Activated CD4-positive, alpha-beta T cell treated with anti-CD3 and anti-CD28 coated beads, Interleukin-2, amount 10 ng/mL, durations not matched to agents 24 days and 14 days (primary cell): Measurements from ENCODE around the gene ZDHHC12. TPM values are rescaled to one million over a fixed set of nuclear protein-coding genes. Genes with fewer than 3 reads are reported as not detected.
A peak's percentile ranks its signal among the peaks of the same experiment; 100 is the strongest.
"Not testable (repeated sequence)": the region's sequence is repeated elsewhere in the genome, so short reads cannot be mapped to it uniquely, and the experiment has no call there.

Experiments used
- DNase-seq: peaks from one replicate; pipeline ENCODE4 v3.0.0; 2022
- H3K27ac Mint-ChIP-seq: one replicate; pipeline ENCODE4 v1.8.0; 2022; ENCODE audit warnings: mild to moderate bottlenecking, mixed read lengths
- H3K27me3 Mint-ChIP-seq: one replicate; pipeline ENCODE4 v1.8.0; 2022; ENCODE audit warnings: mixed read lengths
- H3K36me3 Mint-ChIP-seq: one replicate; pipeline ENCODE4 v1.8.0; 2022; ENCODE audit warnings: low read depth, mild to moderate bottlenecking, mixed read lengths
- H3K4me1 Mint-ChIP-seq: one replicate; pipeline ENCODE4 v1.8.0; 2021; ENCODE audit warnings: mixed read lengths
- H3K4me3 Mint-ChIP-seq: one replicate; pipeline ENCODE4 v1.8.0; 2022; ENCODE audit warnings: mild to moderate bottlenecking, moderate library complexity, mixed read lengths
- H3K9me3 Mint-ChIP-seq: one replicate; pipeline ENCODE4 v1.8.0; 2021; ENCODE audit warnings: mixed read lengths
- intact Hi-C: fragments of 100-400 bp; cut with micrococcal nuclease; formaldehyde crosslinking; loops from one replicate; pipeline ENCODE4 v1.15.1; 2023
- total RNA-seq: library from RNA; stranded (reverse); gene quantifications from 2 replicates; pipeline ENCODE4 v1.2.3, GENCODE V29; 2022

Gene ZDHHC12
- total RNA-seq, 1 donor from 2014 or later = 46.9 TPM

DNA sequence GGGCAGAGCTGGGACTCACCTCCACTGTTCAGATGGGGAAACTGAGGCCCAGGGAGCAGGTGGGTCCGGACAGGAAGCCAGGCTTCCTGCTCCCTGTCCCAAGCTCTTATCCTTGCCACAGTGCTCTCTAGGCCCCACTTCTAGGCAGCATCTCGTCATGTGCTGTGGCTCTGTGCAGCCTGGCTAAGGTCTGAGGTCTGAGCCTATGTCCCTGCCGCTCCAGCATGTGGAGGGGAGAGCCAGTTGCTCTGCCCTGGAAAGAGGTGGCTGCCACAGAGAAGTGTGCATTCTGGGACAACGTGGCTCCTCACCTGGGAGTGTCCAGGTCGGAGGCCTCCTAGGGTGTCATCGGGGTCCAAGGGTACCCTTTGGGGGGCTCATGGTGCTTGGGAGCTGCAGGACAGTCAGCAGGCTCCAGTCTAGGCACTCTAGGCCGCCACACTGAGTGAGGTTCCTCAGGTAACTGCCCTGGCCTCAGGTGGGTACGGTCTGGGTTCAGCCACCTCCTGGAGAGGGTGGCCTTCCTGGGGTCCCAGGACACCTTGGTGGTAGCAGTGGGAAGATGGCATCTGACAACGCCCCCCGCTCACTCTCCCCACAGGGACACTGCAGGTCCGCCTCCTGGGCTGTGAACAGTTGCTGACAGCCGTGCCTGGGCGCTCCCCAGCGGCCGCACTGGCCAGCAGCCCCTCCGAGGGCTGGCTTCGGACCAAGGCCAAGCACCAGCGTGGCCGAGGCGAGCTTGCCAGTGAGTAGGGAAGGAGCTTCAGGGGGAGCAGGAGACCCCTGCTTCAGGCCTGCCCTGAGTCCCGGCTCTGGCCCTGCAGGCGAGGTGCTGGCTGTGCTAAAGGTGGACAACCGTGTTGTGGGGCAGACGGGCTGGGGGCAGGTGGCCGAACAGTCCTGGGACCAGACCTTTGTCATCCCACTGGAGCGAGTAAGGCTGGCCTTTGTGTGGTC lies 11.2 kb downstream of the ZDHHC12 start:
- Mint-ChIP-seq H3K27ac (no peak overlapping the region), H3K4me3 (no peak overlapping the region), H3K9me3 (no peaks in the 10 kb centered on the region), H3K27me3 (no peaks in the 10 kb centered on the region), H3K36me3 (peaks cover 7% of the 10 kb centered on the region), H3K4me1 (no peaks in the 10 kb centered on the region)
- DNase-seq = no peak
- intact Hi-C loops = no loop called here

DNA sequence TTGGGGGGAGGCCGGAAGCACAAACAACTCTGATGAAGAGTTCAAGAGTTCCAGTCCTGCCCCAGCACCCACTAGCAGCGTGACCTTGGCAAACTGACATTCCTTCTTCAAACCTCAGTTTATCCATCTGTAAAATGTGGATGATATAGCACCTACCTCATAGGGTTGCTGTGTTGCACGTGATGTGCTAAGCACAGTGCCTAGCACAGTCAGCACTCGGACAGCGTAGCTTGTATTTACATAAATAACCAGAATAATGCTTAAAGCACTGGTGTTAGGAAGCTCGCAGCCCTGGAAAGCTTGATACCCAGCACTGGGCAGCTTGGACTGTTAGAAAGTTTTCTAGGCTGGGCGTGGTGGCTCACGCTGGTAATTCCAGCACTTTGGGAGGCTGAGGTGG lies 16.5 kb downstream of the ZDHHC12 start:
- H3K4me1 Mint-ChIP-seq = no peaks in the 10 kb centered on the region
- H3K27ac Mint-ChIP-seq = no peak overlapping the region
- H3K27me3 Mint-ChIP-seq = no peaks in the 10 kb centered on the region
- peaks cover 2% of the 10 kb centered on the region for H3K36me3 Mint-ChIP-seq
- intact Hi-C loops = no loop called here
- no peak for DNase-seq
- no peaks in the 10 kb centered on the region for H3K9me3 Mint-ChIP-seq
- H3K4me3 Mint-ChIP-seq = no peak overlapping the region

DNA sequence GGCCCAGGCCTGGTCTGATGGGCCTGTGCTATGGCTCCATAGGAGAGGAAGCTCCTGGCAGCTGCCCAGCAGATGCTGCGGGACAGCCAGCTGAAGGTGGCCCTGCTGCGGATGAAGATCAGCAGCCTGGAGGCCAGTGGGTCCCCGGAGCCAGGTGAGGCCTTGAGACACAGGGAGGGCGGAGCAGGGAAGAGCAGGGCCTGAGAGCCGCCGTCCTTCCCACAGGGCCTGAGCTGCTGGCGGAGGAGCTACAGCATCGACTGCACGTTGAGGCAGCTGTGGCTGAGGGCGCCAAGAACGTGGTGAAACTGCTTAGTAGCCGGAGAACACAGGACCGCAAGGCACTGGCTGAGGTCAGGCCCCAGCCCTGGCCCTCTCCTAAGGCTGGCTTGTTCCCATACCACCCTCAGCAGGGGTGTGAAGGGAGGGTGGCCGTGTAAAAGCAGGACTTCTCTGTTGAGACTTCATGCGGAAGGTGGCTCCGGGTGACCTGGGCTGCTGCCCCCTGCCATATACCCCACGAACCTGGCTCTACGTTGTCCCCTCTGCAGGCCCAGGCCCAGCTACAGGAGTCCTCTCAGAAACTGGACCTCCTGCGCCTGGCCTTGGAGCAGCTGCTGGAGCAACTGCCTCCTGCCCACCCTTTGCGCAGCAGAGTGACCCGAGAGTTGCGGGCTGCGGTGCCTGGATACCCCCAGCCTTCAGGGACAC lies 17.1 kb downstream of the ZDHHC12 start:
- no peak overlapping the region for H3K4me3 Mint-ChIP-seq
- intact Hi-C loops = no loop called here
- H3K27me3 Mint-ChIP-seq = no peaks in the 10 kb centered on the region
- DNase-seq = no peak
- no peak overlapping the region for H3K27ac Mint-ChIP-seq
- H3K36me3 Mint-ChIP-seq = peaks cover 2% of the 10 kb centered on the region
- H3K9me3 Mint-ChIP-seq = no peaks in the 10 kb centered on the region
- peaks cover 3% of the 10 kb centered on the region for H3K4me1 Mint-ChIP-seq

DNA sequence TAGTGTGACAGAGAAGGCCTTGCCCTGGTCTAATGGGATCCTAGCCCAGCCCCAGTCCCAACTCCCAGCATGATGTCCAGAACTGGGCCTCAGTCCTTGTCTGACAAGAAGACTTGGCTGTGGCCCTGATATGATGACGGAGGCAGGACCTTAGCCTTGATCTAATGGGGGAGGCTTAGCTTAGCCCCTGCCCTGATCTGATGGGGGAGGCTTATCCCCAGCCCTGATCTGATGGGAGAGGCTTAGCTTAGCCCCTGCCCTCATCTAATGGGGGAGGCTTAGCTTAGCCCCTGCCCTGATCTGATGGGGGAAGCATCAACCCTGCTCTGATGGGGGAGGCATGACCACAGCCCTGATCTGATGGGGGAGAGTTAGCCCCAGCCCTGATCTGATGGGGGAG lies 17.9 kb downstream of the ZDHHC12 start:
- Mint-ChIP-seq H3K27me3 (no peaks in the 10 kb centered on the region), H3K27ac (no peak overlapping the region), H3K36me3 (peaks cover 2% of the 10 kb centered on the region), H3K4me1 (peaks cover 8% of the 10 kb centered on the region), H3K4me3 (no peak overlapping the region), H3K9me3 (no peaks in the 10 kb centered on the region)
- intact Hi-C loops = no loop called here
- DNase-seq = no peak

- no peak for DNase-seq
- peaks cover 8% of the 10 kb centered on the region for H3K4me1 Mint-ChIP-seq
- H3K27ac Mint-ChIP-seq = no peak overlapping the region
- peaks cover 2% of the 10 kb centered on the region for H3K36me3 Mint-ChIP-seq
- H3K27me3 Mint-ChIP-seq = no peaks in the 10 kb centered on the region
- H3K4me3 Mint-ChIP-seq = no peak overlapping the region
- intact Hi-C loops = no loop called here
- no peaks in the 10 kb centered on the region for H3K9me3 Mint-ChIP-seq
Measured at GRCh38 chr9:128705051-128705965, 18.6 kb downstream of the ZDHHC12 start.

GRCh38 chr9:128704356-128704670 lies 19.6 kb downstream of the ZDHHC12 start:
- Mint-ChIP-seq H3K9me3 (no peaks in the 10 kb centered on the region), H3K27me3 (no peaks in the 10 kb centered on the region), H3K4me1 (peaks cover 8% of the 10 kb centered on the region), H3K36me3 (no peaks in the 10 kb centered on the region), H3K4me3 (peak overlapping the region; percentile 47), H3K27ac (no peak overlapping the region)
- DNase-seq = no peak
- intact Hi-C loops = loop anchor here (5.0 kb wide), 1 partner anchor 47 kb away; the partner anchor contains the start of gene DYNC2I2

DNA sequence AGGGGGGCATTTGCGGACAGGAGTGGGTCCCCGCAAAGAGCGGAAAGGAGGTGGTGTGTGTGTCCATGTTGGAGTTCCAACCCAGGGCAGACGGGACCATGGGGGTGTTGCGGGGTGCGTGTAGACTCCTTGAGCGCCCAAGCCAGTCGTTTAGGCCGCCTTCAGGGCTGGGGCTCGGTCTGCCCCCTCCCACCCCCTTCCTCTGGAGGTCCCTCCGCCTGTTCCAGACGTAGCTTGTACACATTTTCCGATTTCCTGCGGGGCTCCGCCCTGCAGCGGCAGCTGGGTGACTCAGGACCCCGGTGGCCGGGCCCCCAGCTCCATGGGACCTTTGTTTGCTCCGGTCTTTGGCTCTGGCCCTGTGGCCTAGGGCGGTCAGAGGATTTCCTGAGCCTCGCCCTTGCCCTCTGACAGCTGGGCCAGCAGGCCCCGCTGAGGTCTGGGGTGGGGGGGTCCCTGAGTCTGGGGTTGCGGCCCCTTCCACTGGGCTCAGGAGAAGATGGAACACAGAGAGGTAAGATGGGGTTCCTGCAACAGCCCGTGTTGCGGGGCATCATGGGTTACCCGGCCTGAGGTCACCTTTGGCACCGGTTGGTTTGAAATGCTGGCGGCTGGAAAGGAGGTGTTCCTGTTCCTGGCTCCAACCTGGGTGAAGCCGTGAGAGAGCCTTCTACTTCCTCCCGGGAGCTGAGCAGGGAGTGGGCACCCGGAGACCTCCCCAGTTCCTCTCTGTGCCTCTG lies 20.1 kb downstream of the ZDHHC12 start:
- intact Hi-C loops = loop anchor here (2.0 to 5.0 kb wide), 3 partner anchors 19 to 46 kb away; partner anchors contain the start of genes DYNC2I2 and ZDHHC12
- Mint-ChIP-seq H3K36me3 (no peaks in the 10 kb centered on the region), H3K4me3 (peak overlapping the region; percentile 84), H3K9me3 (no peaks in the 10 kb centered on the region), H3K27me3 (no peaks in the 10 kb centered on the region), H3K27ac (peak overlapping the region; percentile 74), H3K4me1 (peaks cover 8% of the 10 kb centered on the region)
- DNase-seq = no peak

DNA sequence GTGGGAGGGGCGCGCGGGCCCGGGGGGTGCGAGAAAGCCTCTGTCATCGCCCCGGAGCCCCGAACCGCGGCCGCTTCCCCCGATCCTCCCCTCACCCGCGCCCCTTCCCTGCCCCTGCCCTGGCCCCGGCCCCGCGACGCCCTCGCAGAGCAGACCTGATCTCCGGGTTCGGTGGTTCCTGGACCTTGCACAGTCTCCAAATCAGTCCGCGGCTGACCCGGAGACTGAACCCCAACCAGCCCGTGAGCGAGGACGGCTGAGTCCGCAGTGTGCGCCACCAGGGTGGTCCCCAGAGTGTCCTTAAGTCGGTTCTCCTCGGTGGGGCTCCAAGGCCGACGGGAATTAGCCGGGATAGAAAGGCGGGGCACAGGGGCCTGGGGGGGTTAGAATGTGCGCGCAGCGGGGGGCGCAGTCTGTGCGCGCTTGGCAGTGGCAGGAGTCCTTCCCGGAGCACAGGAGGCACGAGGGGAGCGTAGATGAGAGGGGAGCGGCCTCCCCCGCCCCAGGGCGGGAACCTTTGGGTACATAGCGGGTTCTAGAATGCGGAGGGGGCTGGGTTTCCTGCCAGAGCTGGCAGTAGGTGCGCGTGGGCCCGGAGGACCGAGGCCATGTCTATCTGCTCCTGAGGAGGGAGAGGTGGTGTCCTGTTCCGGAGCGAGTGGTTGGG lies 20.8 kb downstream of the ZDHHC12 start:
- DNase-seq = peak; percentile 80
- H3K4me3 Mint-ChIP-seq = peak overlapping the region; percentile 84
- no peaks in the 10 kb centered on the region for H3K36me3 Mint-ChIP-seq
- intact Hi-C loops = loop anchor here (2.0 to 5.0 kb wide), 3 partner anchors 18 to 46 kb away; partner anchors contain the start of genes DYNC2I2 and ZDHHC12
- peaks cover 8% of the 10 kb centered on the region for H3K4me1 Mint-ChIP-seq
- H3K9me3 Mint-ChIP-seq = no peaks in the 10 kb centered on the region
- H3K27ac Mint-ChIP-seq = peak overlapping the region; percentile 74
- H3K27me3 Mint-ChIP-seq = no peaks in the 10 kb centered on the region

GRCh38 chr9:128702445-128702948 lies 21.4 kb downstream of the ZDHHC12 start, which contains the start of gene PKN3:
TSS of gene PKN3 (plus strand) at chr9:128702503. CDS start at chr9:128702916, 413 bp downstream.
- peak within 1 kb of the TSS; percentile 84 for H3K4me3 Mint-ChIP-seq
- no peaks in the 10 kb centered on the region for H3K9me3 Mint-ChIP-seq
- peak; percentile 97 for DNase-seq
- intact Hi-C loops = loop anchor here (2.0 to 5.0 kb wide), 3 partner anchors 18 to 45 kb away; partner anchors contain the start of genes DYNC2I2 and ZDHHC12
- H3K27me3 Mint-ChIP-seq = no peaks in the 10 kb centered on the region
- peak within 1 kb of the TSS; percentile 80 for H3K27ac Mint-ChIP-seq
- peaks cover 2% of the 10 kb centered on the region for H3K36me3 Mint-ChIP-seq
- peaks cover 8% of the 10 kb centered on the region for H3K4me1 Mint-ChIP-seq

DNA sequence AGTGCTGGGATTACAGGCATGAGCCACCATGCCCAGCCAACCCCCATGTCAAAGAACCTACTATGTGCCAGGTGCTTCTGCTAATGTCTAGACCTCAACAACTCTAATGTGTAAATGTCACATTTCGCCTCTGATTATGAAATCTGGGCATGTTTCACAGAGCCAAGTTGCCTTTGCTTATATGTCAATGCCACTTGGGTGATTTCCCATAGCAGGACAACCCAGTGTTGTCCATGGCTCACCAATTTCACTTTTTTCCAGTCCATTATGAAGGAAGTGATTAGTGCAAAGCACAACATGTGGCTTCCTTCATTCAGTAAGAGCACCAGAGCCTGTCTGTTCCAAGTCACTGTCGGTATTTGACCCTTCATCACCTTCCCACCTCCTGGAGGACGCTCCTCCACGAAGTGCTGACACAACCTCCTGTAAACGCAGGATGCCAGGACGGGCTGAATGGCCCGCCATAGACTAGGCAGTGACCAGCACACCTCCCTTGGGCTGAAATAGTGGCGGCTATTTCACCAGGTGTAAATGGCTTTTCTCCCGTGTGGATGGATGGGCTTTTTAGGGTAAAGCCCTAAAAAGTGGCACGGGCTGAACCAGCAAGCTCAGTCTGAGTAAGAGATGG lies 22.6 kb downstream of the ZDHHC12 start:
- no peaks in the 10 kb centered on the region for H3K27me3 Mint-ChIP-seq
- no peak overlapping the region for H3K27ac Mint-ChIP-seq
- no peaks in the 10 kb centered on the region for H3K9me3 Mint-ChIP-seq
- DNase-seq = no peak
- peaks cover 9% of the 10 kb centered on the region for H3K4me1 Mint-ChIP-seq
- H3K4me3 Mint-ChIP-seq = peak overlapping the region; percentile 84
- intact Hi-C loops = loop anchor here (5.0 kb wide), 1 partner anchor 44 kb away; the partner anchor contains the start of gene DYNC2I2
- H3K36me3 Mint-ChIP-seq = peaks cover 12% of the 10 kb centered on the region

DNA sequence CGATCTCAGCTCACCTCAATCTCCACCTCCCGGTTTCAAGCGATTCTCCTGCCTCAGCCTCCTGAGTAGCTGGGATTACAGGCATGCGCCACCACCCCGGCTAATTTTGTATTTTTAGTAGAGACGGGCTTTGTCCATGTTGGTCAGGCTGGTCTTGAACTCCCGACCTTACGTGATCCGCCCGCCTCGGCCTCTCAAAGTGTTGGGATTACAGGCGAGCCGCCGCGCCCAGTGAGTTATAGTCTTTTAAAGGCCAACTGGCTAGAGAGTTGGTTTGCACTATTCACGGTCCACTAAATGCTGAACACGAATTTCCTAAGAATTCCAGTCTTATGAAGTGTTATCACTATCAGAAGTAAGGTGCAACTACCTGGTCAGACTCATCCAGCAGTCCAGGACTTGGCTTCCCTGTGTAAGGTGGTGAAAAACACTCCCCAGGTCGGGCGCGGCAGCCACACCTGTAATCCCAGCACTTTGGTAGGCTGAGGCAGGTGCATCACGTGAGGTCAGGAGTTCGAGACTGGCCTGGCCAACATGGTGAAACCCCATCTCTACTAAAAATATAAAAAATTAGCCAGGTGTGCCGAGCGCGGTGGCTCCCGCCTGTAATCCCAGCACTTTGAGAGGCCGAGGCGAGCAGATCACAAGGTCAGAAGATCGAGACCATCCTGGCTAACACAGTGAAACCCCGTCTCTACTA lies 24.7 kb downstream of the ZDHHC12 start:
- DNase-seq, H3K27me3 Mint-ChIP-seq, H3K9me3 Mint-ChIP-seq, H3K27ac Mint-ChIP-seq, H3K4me3 Mint-ChIP-seq, intact Hi-C loops: not testable (repeated sequence)
- peaks cover 10% of the 10 kb centered on the region for H3K4me1 Mint-ChIP-seq
- H3K36me3 Mint-ChIP-seq = peaks cover 30% of the 10 kb centered on the region
